ENCODE results near the gene NRP1. TPM values are rescaled to one million over a fixed set of nuclear protein-coding genes. Genes with fewer than 3 reads are reported as not detected.

Gene NRP1
- total RNA-seq: 121 and 165 TPM in 2 replicates

DNA sequence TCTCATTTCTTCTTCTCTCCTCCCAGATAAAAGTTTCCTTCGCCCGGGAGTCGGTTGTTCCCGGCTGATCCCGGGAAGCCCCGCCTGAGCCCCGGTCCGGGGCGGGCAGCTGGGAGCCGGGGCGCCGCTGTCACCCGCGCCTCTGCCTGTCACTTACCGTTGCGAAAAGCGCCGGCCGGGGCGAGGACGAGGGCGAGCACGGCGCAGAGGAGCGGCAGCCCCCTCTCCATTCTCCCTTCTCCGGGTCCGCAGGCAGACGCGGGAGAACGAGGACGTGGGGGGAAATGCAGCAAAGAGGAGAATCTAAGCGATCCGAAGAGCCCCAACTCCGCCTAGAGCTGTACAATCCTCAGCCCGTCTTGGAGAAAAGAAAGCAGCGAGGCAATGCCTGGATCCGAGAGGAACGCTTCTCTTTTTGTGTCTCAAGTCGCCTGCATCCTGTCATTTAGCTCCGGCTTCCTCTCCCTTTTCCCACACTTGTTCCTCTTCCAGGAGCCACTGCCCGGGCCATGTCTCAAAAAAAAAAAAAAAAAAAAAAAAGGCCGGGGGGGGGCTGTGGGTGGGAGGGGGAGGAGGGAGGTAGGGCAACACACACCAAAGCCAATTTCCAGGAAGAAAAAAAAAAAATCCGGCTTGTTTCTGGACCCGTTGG, at the start of gene NRP1:
NRP1 (minus strand) TSS at position 515 of the 652 bp plus-strand sequence; CDS start at position 230, 285 bp downstream.

Data from bladder microvascular endothelial cell (primary cell).